Measurements from ENCODE around the gene PEAK1.
"Not testable (repeated sequence)": the region's sequence is repeated elsewhere in the genome, so short reads cannot be mapped to it uniquely, and the experiment has no call there.

The PEAK1 gene

GRCh38 chr15:77171221-77171967 lies 248.5 kb downstream of the PEAK1 start:
- no peak for DNase-seq (ENCODE audit: low spot score)

GRCh38 chr15:77168616-77169015 lies 251.3 kb downstream of the PEAK1 start:
- DNase-seq (ENCODE audit: low spot score): no peak

GRCh38 chr15:77168141-77168540 lies 251.8 kb downstream of the PEAK1 start:
- DNase-seq (ENCODE audit: low spot score): no peak

- DNase-seq (ENCODE audit: low spot score): no peak
Observed at GRCh38 chr15:77167406-77167805, 252.5 kb downstream of the PEAK1 start.

GRCh38 chr15:77163781-77164384 lies 256.0 kb downstream of the PEAK1 start:
- no peak for DNase-seq (ENCODE audit: low spot score)

- no peak for DNase-seq (ENCODE audit: low spot score)
Observed at GRCh38 chr15:77162872-77163633, 256.9 kb downstream of the PEAK1 start.

GRCh38 chr15:77160562-77161478 lies 259.1 kb downstream of the PEAK1 start:
- DNase-seq (ENCODE audit: low spot score): no peak

- not testable (repeated sequence) for DNase-seq (ENCODE audit: low spot score)
Observed at GRCh38 chr15:77156000-77156399, 263.9 kb downstream of the PEAK1 start.

GRCh38 chr15:77148191-77148590 lies 271.7 kb downstream of the PEAK1 start:
- no peak for DNase-seq (ENCODE audit: low spot score)

GRCh38 chr15:77145370-77145769 lies 274.5 kb downstream of the PEAK1 start:
- DNase-seq (ENCODE audit: low spot score): no peak

GRCh38 chr15:77144492-77145070 lies 275.3 kb downstream of the PEAK1 start:
- no peak for DNase-seq (ENCODE audit: low spot score)

GRCh38 chr15:77144026-77144425 lies 275.9 kb downstream of the PEAK1 start:
- DNase-seq (ENCODE audit: low spot score): no peak

GRCh38 chr15:77143616-77144015 lies 276.3 kb downstream of the PEAK1 start:
- DNase-seq (ENCODE audit: low spot score): no peak

- DNase-seq (ENCODE audit: low spot score): no peak
Observed at GRCh38 chr15:77143191-77143590, 276.7 kb downstream of the PEAK1 start.

- no peak for DNase-seq (ENCODE audit: low spot score)
Observed at GRCh38 chr15:77140220-77140619, 279.7 kb downstream of the PEAK1 start.

GRCh38 chr15:77139312-77139711 lies 280.6 kb downstream of the PEAK1 start:
- no peak for DNase-seq (ENCODE audit: low spot score)

- no peak for DNase-seq (ENCODE audit: low spot score)
Observed at GRCh38 chr15:77138167-77138522, 281.8 kb downstream of the PEAK1 start.

- DNase-seq (ENCODE audit: low spot score): no peak
Observed at GRCh38 chr15:77135181-77135580, 284.7 kb downstream of the PEAK1 start.

GRCh38 chr15:77130315-77130930 lies 289.5 kb downstream of the PEAK1 start:
- no peak for DNase-seq (ENCODE audit: low spot score)

- DNase-seq (ENCODE audit: low spot score): no peak
Observed at GRCh38 chr15:77127626-77128025, 292.3 kb downstream of the PEAK1 start.
